Activated CD8-positive, alpha-beta memory T cell treated with anti-CD3 and anti-CD28 coated beads for 48 hours (primary cell): Measurements from ENCODE around the gene CDH23.

Experiments
- DNase-seq, 3 experiments: peaks; one replicate each; pipeline ENCODE4 v3.0.0-alpha.2; 2020; ENCODE audit warnings: low read depth in 2 of 3, low spot score in 2 of 3

Gene CDH23

GRCh38 chr10:71555724-71556119 is 159.0 kb downstream of the CDH23 start:
- no peak for DNase-seq

- DNase-seq, result no peak
These were observed 162.3 kb downstream of the CDH23 start for GRCh38 chr10:71558991-71559390.

- DNase-seq, result no peak
These were observed 164.4 kb downstream of the CDH23 start for GRCh38 chr10:71561003-71561574.

- DNase-seq, result no peak
These were observed 165.5 kb downstream of the CDH23 start for GRCh38 chr10:71562181-71562580.

GRCh38 chr10:71562904-71563303 is 166.2 kb downstream of the CDH23 start:
- no peak for DNase-seq

- no peak for DNase-seq
These were observed 167.6 kb downstream of the CDH23 start for GRCh38 chr10:71564194-71564820.

GRCh38 chr10:71565284-71566000 is 168.7 kb downstream of the CDH23 start:
- no peak for DNase-seq

GRCh38 chr10:71567006-71567405 is 170.3 kb downstream of the CDH23 start:
- DNase-seq, result no peak

- no peak for DNase-seq
These were observed 172.3 kb downstream of the CDH23 start for GRCh38 chr10:71568896-71569492.

- peak; percentile 31 to 90 (median 80) for DNase-seq
These were observed 173.3 kb downstream of the CDH23 start for GRCh38 chr10:71569775-71570588.

- DNase-seq, result no peak
These were observed 174.9 kb downstream of the CDH23 start for GRCh38 chr10:71571460-71572175.

- no peak for DNase-seq
These were observed 176.2 kb downstream of the CDH23 start for GRCh38 chr10:71572962-71573361.

- no peak for DNase-seq
These were observed 177.1 kb downstream of the CDH23 start for GRCh38 chr10:71573562-71574518.

- DNase-seq, result no peak
These were observed 178.7 kb downstream of the CDH23 start for GRCh38 chr10:71575451-71575850.

- no peak for DNase-seq
These were observed 179.4 kb downstream of the CDH23 start for GRCh38 chr10:71575934-71576801.

GRCh38 chr10:71576842-71577241 is 180.1 kb downstream of the CDH23 start:
- no peak for DNase-seq

- no peak for DNase-seq
These were observed 180.6 kb downstream of the CDH23 start for GRCh38 chr10:71577345-71577744.

- no peak for DNase-seq
These were observed 181.3 kb downstream of the CDH23 start for GRCh38 chr10:71578069-71578468.

GRCh38 chr10:71579668-71580067 is 182.9 kb downstream of the CDH23 start:
- DNase-seq, result no peak
